ENCODE measurements around the gene IRF1.
A peak's percentile ranks its signal among the peaks of the same experiment; 100 is the strongest.

IRF1 gene

GRCh38 chr5:132474131-132474723 is 16.3 kb downstream of the IRF1 start:
- DNase-seq, result no peak

GRCh38 chr5:132473668-132474067 is 16.9 kb downstream of the IRF1 start:
- DNase-seq, result no peak

GRCh38 chr5:132473019-132473531 is 17.5 kb downstream of the IRF1 start:
- no peak for DNase-seq

GRCh38 chr5:132472431-132472830 is 18.1 kb downstream of the IRF1 start:
- DNase-seq, result no peak

GRCh38 chr5:132471944-132472343 is 18.6 kb downstream of the IRF1 start:
- DNase-seq, result no peak

- DNase-seq, result no peak
Measured at GRCh38 chr5:132471151-132471907, 19.2 kb downstream of the IRF1 start.

- DNase-seq, result no peak
Measured at GRCh38 chr5:132470596-132470995, 20.0 kb downstream of the IRF1 start.

- no peak for DNase-seq
Measured at GRCh38 chr5:132470010-132470392, 20.6 kb downstream of the IRF1 start.

- no peak for DNase-seq
Measured at GRCh38 chr5:132469380-132470009, 21.1 kb downstream of the IRF1 start.

GRCh38 chr5:132468656-132469379 is 21.8 kb downstream of the IRF1 start:
- DNase-seq, result peak; percentile 38

- peak; percentile 88 for DNase-seq
Measured at GRCh38 chr5:132467287-132467984, 23.1 kb downstream of the IRF1 start.

GRCh38 chr5:132466433-132467286 is 23.9 kb downstream of the IRF1 start:
- peak; percentile 99 for DNase-seq

GRCh38 chr5:132465059-132465707 is 25.4 kb downstream of the IRF1 start:
- no peak for DNase-seq

GRCh38 chr5:132464156-132464939 is 26.2 kb downstream of the IRF1 start:
- no peak for DNase-seq

GRCh38 chr5:132463811-132464155 is 26.8 kb downstream of the IRF1 start:
- DNase-seq, result no peak

GRCh38 chr5:132462856-132463745 is 27.5 kb downstream of the IRF1 start:
- no peak for DNase-seq

GRCh38 chr5:132462333-132462732 is 28.2 kb downstream of the IRF1 start:
- DNase-seq, result no peak

- DNase-seq, result no peak
Measured at GRCh38 chr5:132461569-132462070, 29.0 kb downstream of the IRF1 start.

Data from MV-4-11 (cell line).